Skeletal muscle tissue (tissue), 4 donors: ENCODE measurements around the gene P3H1. TPM values are rescaled to one million over a fixed set of nuclear protein-coding genes. Genes with fewer than 3 reads are reported as not detected.
"Not testable (repeated sequence)": the region's sequence is repeated elsewhere in the genome, so short reads cannot be mapped to it uniquely, and the experiment has no call there.

Experiments used
- H3K27ac ChIP-seq: one replicate; pipeline ENCODE4 v1.7.0; 2013; ENCODE audit warnings: mild to moderate bottlenecking, low read depth, low read length, inconsistent platforms
- H3K27me3 ChIP-seq, 3 donors: one replicate each; pipeline ENCODE4 v1.7.0; 2013; ENCODE audit warnings: low read length in 3 of 3; ENCODE audit not compliant: control insufficient read depth in 3 of 3, insufficient read depth in 3 of 3
- H3K36me3 ChIP-seq, 3 donors: one replicate each; pipeline ENCODE4 v1.7.0; 2013; ENCODE audit warnings: low read length in 3 of 3; ENCODE audit not compliant: control insufficient read depth in 3 of 3, insufficient read depth in 3 of 3
- H3K4me1 ChIP-seq, 3 donors: one replicate each; pipeline ENCODE4 v1.7.0; 2013; ENCODE audit warnings: low read length in 3 of 3, mild to moderate bottlenecking in 3 of 3; ENCODE audit not compliant: control insufficient read depth in 3 of 3, insufficient read depth in 3 of 3
- H3K4me3 ChIP-seq, 3 donors: one replicate each; pipeline ENCODE4 v1.7.0; 2013; ENCODE audit warnings: low read length in 3 of 3
- H3K9ac ChIP-seq, 3 donors: one replicate each; pipeline ENCODE4 v1.7.0; 2013; ENCODE audit warnings: low read length in 3 of 3, mild to moderate bottlenecking in 3 of 3, moderate library complexity in 2 of 3, low read depth in 1 of 3
- H3K9me3 ChIP-seq, 3 donors: one replicate each; pipeline ENCODE4 v1.7.0; 2013; ENCODE audit warnings: low read length in 3 of 3; ENCODE audit not compliant: control insufficient read depth in 3 of 3
- total RNA-seq: library from RNA; depleted of rRNA; stranded (reverse); fragments of >200 nt; gene quantifications from one replicate; pipeline ENCODE4 v1.2.3, GENCODE V29; 2014
- donor health status: Osteomylitis.

Gene P3H1
- total RNA-seq, 1 donor from 2014 or later: 50.6 TPM

- H3K4me3 ChIP-seq: no peak overlapping the region
These were observed 32.4 kb downstream of the P3H1 start for GRCh38 chr1:42734201-42735035.

GRCh38 chr1:42733415-42734200 lies 33.2 kb downstream of the P3H1 start:
- no peak overlapping the region for H3K9ac ChIP-seq

More at GRCh38 chr1:42734201-42735035, 32.4 kb downstream of the P3H1 start:
- Histone ChIP-seq H3K9me3 (no peaks in the 10 kb centered on the region), H3K27me3 (no peaks in the 10 kb centered on the region), H3K9ac (no peak overlapping the region), H3K4me1 (peaks cover 0 to 12% (median 2%) of the 10 kb centered on the region in 3 donors), H3K27ac (no peak overlapping the region), H3K36me3 (no peaks in the 10 kb centered on the region)

GRCh38 chr1:42732126-42732680 lies 34.6 kb downstream of the P3H1 start:
- no peak overlapping the region for H3K9ac ChIP-seq
- H3K27me3 ChIP-seq: no peaks in the 10 kb centered on the region
- H3K36me3 ChIP-seq: no peaks in the 10 kb centered on the region
- H3K4me1 ChIP-seq: peaks cover 0 to 9% (median 2%) of the 10 kb centered on the region in 3 donors
- H3K27ac ChIP-seq: no peak overlapping the region
- no peak overlapping the region for H3K4me3 ChIP-seq
- H3K9me3 ChIP-seq: no peaks in the 10 kb centered on the region

More at GRCh38 chr1:42733415-42734200, 33.2 kb downstream of the P3H1 start:
- no peak overlapping the region for H3K4me3 ChIP-seq
- H3K9me3 ChIP-seq: no peaks in the 10 kb centered on the region
- peaks cover 0 to 12% (median 2%) of the 10 kb centered on the region in 3 donors for H3K4me1 ChIP-seq
- H3K36me3 ChIP-seq: no peaks in the 10 kb centered on the region
- no peak overlapping the region for H3K27ac ChIP-seq
- no peaks in the 10 kb centered on the region for H3K27me3 ChIP-seq

- Histone ChIP-seq H3K27ac (no peak overlapping the region), H3K9ac (no peak overlapping the region), H3K9me3 (no peaks in the 10 kb centered on the region), H3K4me3 (no peak overlapping the region), H3K27me3 (no peaks in the 10 kb centered on the region), H3K36me3 (no peaks in the 10 kb centered on the region), H3K4me1 (peaks cover 0 to 3% (median 0%) of the 10 kb centered on the region in 3 donors)
These were observed 35.2 kb downstream of the P3H1 start for GRCh38 chr1:42731585-42731984.

GRCh38 chr1:42730988-42731387 lies 35.8 kb downstream of the P3H1 start:
- H3K9ac ChIP-seq: no peak overlapping the region
- no peaks in the 10 kb centered on the region for H3K27me3 ChIP-seq
- H3K4me3 ChIP-seq: no peak overlapping the region
- H3K9me3 ChIP-seq: no peaks in the 10 kb centered on the region
- H3K4me1 ChIP-seq: no peaks in the 10 kb centered on the region
- H3K36me3 ChIP-seq: no peaks in the 10 kb centered on the region
- no peak overlapping the region for H3K27ac ChIP-seq

- Histone ChIP-seq H3K36me3 (no peaks in the 10 kb centered on the region), H3K4me3 (no peak overlapping the region), H3K4me1 (no peaks in the 10 kb centered on the region), H3K9ac (no peak overlapping the region), H3K27me3 (no peaks in the 10 kb centered on the region), H3K27ac (no peak overlapping the region), H3K9me3 (no peaks in the 10 kb centered on the region)
These were observed 36.8 kb downstream of the P3H1 start for GRCh38 chr1:42730002-42730401.

- H3K27me3 ChIP-seq, H3K9me3 ChIP-seq, H3K4me1 ChIP-seq, H3K27ac ChIP-seq, H3K4me3 ChIP-seq, H3K36me3 ChIP-seq, H3K9ac ChIP-seq: not testable (repeated sequence)
These were observed 41.0 kb downstream of the P3H1 start for GRCh38 chr1:42725820-42726219.

- Histone ChIP-seq H3K4me1 (no peaks in the 10 kb centered on the region), H3K27ac (no peak overlapping the region), H3K36me3 (no peaks in the 10 kb centered on the region), H3K27me3 (no peaks in the 10 kb centered on the region), H3K4me3 (no peak overlapping the region), H3K9ac (no peak overlapping the region), H3K9me3 (no peaks in the 10 kb centered on the region)
These were observed 43.3 kb downstream of the P3H1 start for GRCh38 chr1:42723511-42723910.

GRCh38 chr1:42722403-42722802 lies 44.4 kb downstream of the P3H1 start:
- not testable (repeated sequence) for H3K36me3 ChIP-seq, H3K4me3 ChIP-seq, H3K27me3 ChIP-seq, H3K9me3 ChIP-seq, H3K27ac ChIP-seq, H3K9ac ChIP-seq, H3K4me1 ChIP-seq

GRCh38 chr1:42721926-42722325 lies 44.9 kb downstream of the P3H1 start:
- no peaks in the 10 kb centered on the region for H3K9me3 ChIP-seq
- H3K9ac ChIP-seq: no peak overlapping the region
- H3K36me3 ChIP-seq: peaks cover 0 to 5% (median 0%) of the 10 kb centered on the region in 3 donors
- no peak overlapping the region for H3K27ac ChIP-seq
- no peaks in the 10 kb centered on the region for H3K4me1 ChIP-seq
- H3K4me3 ChIP-seq: no peak overlapping the region
- no peaks in the 10 kb centered on the region for H3K27me3 ChIP-seq
